Ishikawa (cell line): ENCODE data around the gene SDCCAG8.

ENCODE experiments used
- CEBPB ChIP-seq: IDR thresholded peaks from 2 replicates; pipeline ENCODE4 v1.6.1; 2012
- CREB1 ChIP-seq: IDR thresholded peaks from 2 replicates; pipeline ENCODE4 v1.6.1; 2012; ENCODE audit warnings: low read depth
- EGR1 ChIP-seq: IDR thresholded peaks from 2 replicates; pipeline ENCODE4 v1.6.1; 2012
- EP300 ChIP-seq: IDR thresholded peaks from 2 replicates; pipeline ENCODE4 v1.6.1; 2012; ENCODE audit warnings: borderline replicate concordance
- FOXM1 ChIP-seq: IDR thresholded peaks from 2 replicates; pipeline ENCODE4 v1.6.1; 2012; ENCODE audit warnings: low read depth, borderline replicate concordance
- NFIC ChIP-seq: IDR thresholded peaks from 2 replicates; pipeline ENCODE4 v1.6.1; 2012
- RAD21 ChIP-seq: IDR thresholded peaks from 2 replicates; pipeline ENCODE4 v1.6.1; 2012; ENCODE audit warnings: low read depth
- TAF1 ChIP-seq: IDR thresholded peaks from 2 replicates; pipeline ENCODE4 v1.6.1; 2012; ENCODE audit warnings: low read depth, mild to moderate bottlenecking
- TCF12 ChIP-seq: IDR thresholded peaks from 2 replicates; pipeline ENCODE4 v1.6.1; 2012; ENCODE audit warnings: low read depth
- TEAD4 ChIP-seq: IDR thresholded peaks from 2 replicates; pipeline ENCODE4 v1.6.1; 2012
- YY1 ChIP-seq: IDR thresholded peaks from 2 replicates; pipeline ENCODE4 v1.6.1; 2012; ENCODE audit warnings: low read depth
- ZBTB7A ChIP-seq: IDR thresholded peaks from 2 replicates; pipeline ENCODE4 v1.6.1; 2012; ENCODE audit warnings: low read depth
- TF ChIP-seq, protein P1 (sequence below): IDR thresholded peaks from 2 replicates; pipeline ENCODE4 v1.6.1; 2012
- TF ChIP-seq, protein P2 (sequence below): IDR thresholded peaks from 2 replicates; pipeline ENCODE4 v1.6.1; 2012
- TF ChIP-seq, protein P3 (sequence below): IDR thresholded peaks from 2 replicates; pipeline ENCODE4 v1.6.1; 2012; ENCODE audit warnings: low read depth, mild to moderate bottlenecking

The SDCCAG8 gene

DNA sequence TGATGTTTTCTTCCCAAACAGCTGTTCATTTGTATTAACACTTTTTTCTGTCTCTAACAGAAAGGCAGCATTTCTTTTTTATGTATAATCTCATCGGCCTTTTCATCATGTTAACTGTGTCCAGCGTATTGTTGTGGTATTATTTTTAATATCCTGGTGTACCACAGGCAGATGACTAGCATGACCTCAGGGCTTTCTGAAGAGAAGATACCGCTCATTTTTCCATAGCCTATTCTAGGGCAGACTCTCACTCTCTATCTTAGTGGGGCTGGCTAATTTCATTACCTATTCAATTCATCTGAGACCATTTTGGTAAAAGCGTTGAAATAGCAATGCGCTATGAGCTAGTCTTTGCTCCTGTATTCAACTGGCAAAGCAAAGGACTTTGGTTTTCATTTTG lies 209.9 kb downstream of the SDCCAG8 start:
- TF ChIP-seq ZBTB7A, result no peak
- no peak for TF ChIP-seq RAD21
- TF ChIP-seq, protein P1, sequence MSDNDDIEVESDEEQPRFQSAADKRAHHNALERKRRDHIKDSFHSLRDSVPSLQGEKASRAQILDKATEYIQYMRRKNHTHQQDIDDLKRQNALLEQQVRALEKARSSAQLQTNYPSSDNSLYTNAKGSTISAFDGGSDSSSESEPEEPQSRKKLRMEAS, result no peak
- no peak for TF ChIP-seq CEBPB
- no peak for TF ChIP-seq YY1
- TF ChIP-seq TAF1, result no peak
- no peak for TF ChIP-seq TCF12
- no peak for TF ChIP-seq CREB1
- TF ChIP-seq NFIC, result no peak
- TF ChIP-seq EGR1, result no peak
- TF ChIP-seq, protein P2, sequence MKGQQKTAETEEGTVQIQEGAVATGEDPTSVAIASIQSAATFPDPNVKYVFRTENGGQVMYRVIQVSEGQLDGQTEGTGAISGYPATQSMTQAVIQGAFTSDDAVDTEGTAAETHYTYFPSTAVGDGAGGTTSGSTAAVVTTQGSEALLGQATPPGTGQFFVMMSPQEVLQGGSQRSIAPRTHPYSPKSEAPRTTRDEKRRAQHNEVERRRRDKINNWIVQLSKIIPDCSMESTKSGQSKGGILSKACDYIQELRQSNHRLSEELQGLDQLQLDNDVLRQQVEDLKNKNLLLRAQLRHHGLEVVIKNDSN, result no peak
- TF ChIP-seq, protein P3, sequence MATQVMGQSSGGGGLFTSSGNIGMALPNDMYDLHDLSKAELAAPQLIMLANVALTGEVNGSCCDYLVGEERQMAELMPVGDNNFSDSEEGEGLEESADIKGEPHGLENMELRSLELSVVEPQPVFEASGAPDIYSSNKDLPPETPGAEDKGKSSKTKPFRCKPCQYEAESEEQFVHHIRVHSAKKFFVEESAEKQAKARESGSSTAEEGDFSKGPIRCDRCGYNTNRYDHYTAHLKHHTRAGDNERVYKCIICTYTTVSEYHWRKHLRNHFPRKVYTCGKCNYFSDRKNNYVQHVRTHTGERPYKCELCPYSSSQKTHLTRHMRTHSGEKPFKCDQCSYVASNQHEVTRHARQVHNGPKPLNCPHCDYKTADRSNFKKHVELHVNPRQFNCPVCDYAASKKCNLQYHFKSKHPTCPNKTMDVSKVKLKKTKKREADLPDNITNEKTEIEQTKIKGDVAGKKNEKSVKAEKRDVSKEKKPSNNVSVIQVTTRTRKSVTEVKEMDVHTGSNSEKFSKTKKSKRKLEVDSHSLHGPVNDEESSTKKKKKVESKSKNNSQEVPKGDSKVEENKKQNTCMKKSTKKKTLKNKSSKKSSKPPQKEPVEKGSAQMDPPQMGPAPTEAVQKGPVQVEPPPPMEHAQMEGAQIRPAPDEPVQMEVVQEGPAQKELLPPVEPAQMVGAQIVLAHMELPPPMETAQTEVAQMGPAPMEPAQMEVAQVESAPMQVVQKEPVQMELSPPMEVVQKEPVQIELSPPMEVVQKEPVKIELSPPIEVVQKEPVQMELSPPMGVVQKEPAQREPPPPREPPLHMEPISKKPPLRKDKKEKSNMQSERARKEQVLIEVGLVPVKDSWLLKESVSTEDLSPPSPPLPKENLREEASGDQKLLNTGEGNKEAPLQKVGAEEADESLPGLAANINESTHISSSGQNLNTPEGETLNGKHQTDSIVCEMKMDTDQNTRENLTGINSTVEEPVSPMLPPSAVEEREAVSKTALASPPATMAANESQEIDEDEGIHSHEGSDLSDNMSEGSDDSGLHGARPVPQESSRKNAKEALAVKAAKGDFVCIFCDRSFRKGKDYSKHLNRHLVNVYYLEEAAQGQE, result no peak
- no peak for TF ChIP-seq FOXM1
- TF ChIP-seq EP300, result no peak
- no peak for TF ChIP-seq TEAD4

DNA sequence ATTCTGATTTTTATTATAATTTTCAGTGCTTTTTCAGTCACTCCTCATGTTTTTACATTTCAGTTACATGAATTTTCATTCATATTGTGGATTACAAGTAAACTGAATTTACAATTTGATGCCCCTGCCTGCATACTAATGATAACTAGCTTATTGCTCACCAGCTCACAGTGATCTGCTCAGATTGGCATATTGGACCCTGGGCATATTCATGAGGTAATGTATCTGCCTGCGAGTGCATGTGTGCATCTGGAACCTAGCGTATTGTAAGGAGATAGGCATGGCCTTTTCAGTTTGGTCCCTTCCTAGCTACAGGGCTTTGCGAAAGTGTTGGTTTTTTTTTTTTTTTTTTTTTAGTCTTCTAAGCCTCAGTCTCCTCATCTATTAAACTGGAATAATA lies 213.7 kb downstream of the SDCCAG8 start:
- TF ChIP-seq TEAD4, result no peak
- no peak for TF ChIP-seq CEBPB
- no peak for TF ChIP-seq CREB1

DNA sequence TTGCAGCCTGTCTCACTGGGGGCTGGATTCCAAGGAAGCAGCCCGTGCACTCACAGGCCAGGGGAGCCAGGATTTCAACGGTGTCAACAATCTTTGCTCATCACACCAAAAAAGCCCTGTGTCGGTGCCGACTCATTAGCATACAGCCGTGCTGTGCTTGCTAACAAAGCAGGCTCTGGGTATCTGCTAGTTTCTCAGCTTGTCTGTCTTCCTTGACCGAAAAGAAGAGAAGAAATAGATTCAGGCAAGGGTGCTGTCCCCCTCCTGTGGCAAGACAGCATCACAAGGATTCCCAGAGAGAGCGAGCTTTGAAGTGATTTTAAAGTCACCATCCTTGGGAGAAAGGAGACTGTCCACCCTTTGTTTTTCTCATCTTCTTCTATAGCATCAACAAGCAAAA lies 214.7 kb downstream of the SDCCAG8 start:
- TF ChIP-seq TCF12 (no peak), TAF1 (no peak), EP300 (no peak)

DNA sequence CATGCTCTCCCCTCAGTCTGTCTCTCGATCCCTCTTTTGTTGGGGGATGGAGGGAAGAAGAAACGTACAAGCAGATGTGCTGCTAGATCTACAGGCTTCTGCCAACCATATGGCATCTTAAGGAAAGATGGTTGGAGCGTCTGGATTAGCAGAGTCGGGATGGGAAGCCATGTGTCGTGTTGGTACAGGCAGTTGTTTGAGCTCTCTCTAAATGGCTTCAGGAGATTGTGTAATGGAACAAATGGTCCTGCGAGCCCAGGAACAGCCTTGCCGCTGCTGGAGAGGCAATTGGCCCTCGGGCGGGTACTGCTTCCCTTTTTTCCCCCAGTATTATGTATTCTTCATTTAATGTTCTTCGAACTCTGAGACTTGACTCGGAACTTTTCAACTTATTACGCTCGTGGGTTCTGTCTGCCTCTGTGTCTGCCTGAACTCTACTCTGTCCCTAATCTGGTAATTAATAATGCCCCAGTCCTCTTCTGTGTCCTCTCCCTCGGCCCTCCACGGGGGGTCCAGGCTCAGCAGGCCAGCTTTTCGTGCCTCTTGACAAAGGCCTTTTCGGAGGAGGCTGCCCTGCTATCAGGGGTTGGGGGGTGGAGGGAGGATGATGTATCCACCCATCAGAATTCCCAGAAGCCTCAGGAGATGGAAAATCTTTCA lies 215.3 kb downstream of the SDCCAG8 start:
- TF ChIP-seq RAD21 (no peak), CEBPB (no peak), NFIC (no peak), ZBTB7A (no peak), EP300 (no peak), EGR1 (no peak), TAF1 (no peak)
- TF ChIP-seq, protein P1, result no peak
- TF ChIP-seq, protein P2, result no peak
- TF ChIP-seq, protein P3, result no peak

DNA sequence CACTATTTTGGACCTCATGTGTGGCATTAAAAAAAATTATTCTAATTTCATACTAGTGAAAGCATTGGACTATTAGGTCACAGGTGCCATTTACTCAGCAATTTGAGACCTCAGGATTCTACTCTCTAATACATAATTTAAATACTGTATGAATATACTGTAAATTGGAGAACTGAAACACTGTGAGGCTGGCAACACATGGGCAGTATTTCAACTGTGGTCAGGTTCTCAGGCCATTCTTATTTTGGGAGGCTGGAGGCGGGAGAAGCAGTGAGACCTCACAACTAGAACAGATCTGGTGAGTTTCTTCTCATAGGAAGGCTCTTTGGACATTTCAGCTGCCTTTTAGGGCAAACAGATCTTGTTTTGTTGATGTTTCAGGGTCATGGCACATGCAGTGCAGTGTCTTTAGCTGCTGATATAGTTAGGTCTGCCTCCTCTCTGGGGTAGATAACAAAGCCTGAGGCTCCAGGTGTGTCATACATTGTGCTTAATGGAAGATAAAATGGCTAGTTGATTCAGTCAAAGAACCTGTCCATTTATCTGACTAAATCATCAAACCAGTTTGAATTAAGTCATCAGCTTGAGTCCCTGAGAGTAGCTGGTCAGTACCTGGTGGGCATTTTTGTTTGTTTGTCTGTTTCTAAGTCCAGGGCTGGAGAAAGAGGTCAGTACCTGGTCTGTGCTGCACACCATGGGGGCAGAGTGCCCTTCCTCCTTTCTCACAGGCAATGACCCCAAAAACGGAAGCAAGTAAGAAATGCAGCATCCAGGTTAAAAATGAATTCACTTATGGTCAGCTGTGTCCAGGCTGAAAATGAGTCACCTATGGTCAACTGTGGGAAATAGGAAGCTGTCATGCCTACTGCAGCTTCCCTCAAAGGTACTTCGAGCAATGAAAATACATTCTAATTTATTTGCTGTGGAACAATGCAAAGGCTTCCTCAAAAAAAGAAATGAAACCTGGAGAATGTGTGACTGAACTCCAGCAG lies 216.2 kb downstream of the SDCCAG8 start:
- TF ChIP-seq ZBTB7A (no peak), TEAD4 (no peak), RAD21 (no peak), CREB1 (no peak), YY1 (no peak), TAF1 (no peak), NFIC (no peak), EP300 (no peak), FOXM1 (no peak), TCF12 (no peak), CEBPB (no peak), EGR1 (no peak)
- TF ChIP-seq, protein P2, result no peak
- TF ChIP-seq, protein P1, result no peak
- TF ChIP-seq, protein P3, result no peak
